HG03025 (cell line): ENCODE results near the gene SPATA25.
"Not testable (repeated sequence)": the region's sequence is repeated elsewhere in the genome, so short reads cannot be mapped to it uniquely, and the experiment has no call there.

Source experiments
- ATAC-seq: cut with Tn5 transposase; IDR thresholded peaks from one replicate; pipeline ENCODE4 v1.9.1; 2021; ENCODE audit warnings: mild to moderate bottlenecking, moderate library complexity; ENCODE audit not compliant: unreplicated experiment, low FRiP score

SPATA25 gene

GRCh38 chr20:45917790-45918141 lies 30.3 kb upstream of the SPATA25 start:
- ATAC-seq = no peak

- no peak for ATAC-seq
Observed at GRCh38 chr20:45913116-45913515, 25.7 kb upstream of the SPATA25 start.

GRCh38 chr20:45912344-45912682 lies 24.9 kb upstream of the SPATA25 start:
- no peak for ATAC-seq

DNA sequence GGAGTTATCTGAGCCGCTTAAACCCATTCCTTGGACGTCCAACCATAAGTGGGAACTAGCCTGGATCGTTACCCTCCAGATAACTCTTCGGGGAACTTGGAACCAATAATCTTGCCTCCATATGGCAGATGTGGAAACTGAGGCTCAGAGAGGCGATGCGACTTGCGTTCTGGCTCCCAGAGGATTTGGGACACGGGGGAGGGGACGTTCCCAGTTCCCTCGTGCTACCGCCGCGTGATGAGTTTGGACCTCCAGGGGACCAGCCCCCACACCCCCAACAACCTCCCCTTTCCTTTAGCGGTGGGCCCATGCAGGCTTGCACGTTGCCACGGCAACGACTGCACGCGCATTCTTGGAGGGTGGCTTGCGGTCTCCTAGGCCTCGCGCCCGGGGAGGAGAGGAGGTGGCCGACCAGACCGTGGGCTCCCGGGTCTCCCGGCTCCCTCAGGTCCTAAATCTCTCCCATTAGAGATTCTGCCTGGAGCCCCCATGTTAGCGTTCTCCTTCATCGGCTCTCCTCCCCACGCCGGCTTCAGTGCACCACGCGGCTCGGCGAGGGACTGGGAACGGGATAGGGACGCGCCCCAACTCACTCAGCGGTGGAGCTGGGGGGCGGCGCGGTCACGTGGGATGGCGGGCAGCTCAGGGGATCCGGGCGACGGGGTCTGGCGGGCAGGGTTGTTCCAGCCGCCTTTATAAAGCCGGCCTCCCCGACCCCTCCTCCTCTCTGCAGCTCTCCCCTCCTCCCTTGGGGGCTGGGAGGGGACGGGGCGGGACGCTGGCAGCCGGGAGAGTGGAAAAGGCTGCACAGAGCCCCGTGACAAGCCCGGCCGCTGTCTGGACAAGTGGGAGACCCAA lies 24.3 kb upstream of the SPATA25 start, which contains the start of gene PLTP:
PLTP (minus strand) TSS at position 670 of the 858 bp plus-strand sequence. CDS start 703 bp downstream, outside the sequence.
- ATAC-seq = no peak

DNA sequence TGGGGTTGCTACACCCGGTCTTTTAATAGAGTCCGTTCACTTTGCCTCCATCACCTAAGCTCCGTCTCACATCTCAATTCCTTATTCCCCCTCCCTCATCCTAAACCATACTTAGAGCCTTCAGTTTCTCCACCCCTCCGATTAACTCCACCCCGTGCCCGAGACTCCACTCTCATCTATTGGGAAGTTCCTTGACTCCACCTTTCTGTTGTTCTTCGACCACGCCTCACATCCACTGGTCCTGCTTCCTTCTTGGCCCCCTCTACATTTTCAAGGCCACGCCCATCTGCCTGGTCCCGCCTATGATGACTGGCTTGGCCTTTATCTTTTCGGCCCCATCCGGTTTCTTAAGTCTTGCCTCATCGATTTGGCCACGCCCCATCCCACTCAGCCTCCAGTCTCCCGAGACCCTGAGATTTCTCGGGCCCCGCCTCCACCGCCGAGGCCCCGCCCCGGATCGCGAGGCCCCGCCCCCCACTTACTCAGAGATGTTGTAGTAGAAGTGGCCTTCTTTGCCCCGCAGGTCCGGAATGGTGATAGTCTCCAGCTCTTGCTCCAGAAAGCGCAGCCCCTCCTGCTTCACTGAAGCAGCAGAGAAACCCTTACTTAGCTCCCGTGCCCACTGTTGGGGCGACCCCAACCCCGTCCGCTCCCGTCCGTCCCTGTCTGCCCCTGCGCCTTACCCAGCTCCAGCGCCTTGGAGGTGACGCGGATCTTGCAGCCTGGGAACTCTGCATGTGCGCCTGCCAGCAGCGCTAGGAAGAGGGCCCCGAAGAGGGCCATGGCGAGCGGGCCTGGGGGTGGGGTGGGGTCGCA lies 23.5 kb upstream of the SPATA25 start:
- peak; percentile 80 for ATAC-seq

DNA sequence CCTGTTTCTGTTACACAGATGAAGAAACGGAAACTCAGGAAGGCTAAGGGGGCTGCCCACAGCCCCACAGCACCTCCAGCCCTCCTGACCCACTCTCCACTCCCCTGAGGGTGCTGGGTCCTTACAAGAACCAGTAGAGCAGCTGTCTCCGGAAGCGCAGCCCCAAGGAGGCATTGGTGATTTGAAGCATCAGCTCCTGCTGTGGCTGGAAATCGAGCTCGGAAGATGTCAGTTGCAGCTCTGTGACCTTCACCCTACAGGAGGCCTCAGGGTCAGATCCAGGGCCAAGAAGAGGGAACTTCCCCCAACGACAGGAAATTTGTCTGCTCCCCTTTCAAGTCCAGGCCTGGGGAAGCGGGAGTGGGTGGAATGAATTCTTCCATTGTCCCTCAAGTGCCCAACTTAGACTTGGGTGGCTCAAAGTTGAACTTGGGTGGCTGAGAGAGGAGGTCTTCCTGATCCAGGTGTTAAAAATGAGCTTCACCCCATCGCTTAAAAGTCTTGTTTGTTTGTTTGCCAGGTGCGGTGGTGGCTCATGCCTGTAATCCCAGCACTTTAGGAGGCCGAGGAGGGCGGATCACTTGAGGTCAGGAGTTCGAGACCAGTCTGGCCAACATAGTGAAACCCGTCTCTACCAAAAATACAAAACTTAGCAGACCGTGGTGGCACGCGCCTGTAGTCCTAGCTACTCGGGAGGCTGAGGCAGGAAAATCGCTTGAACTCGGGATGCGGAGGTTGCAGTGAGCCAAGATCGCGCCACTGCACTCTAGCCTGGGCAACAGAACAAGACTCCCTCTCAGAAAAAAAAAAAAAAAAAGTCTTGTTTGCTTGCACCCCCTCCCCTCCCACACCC lies 22.6 kb upstream of the SPATA25 start:
- ATAC-seq = no peak

GRCh38 chr20:45909336-45909808 lies 21.9 kb upstream of the SPATA25 start:
- no peak for ATAC-seq

GRCh38 chr20:45908084-45908483 lies 20.7 kb upstream of the SPATA25 start:
- ATAC-seq = no peak

DNA sequence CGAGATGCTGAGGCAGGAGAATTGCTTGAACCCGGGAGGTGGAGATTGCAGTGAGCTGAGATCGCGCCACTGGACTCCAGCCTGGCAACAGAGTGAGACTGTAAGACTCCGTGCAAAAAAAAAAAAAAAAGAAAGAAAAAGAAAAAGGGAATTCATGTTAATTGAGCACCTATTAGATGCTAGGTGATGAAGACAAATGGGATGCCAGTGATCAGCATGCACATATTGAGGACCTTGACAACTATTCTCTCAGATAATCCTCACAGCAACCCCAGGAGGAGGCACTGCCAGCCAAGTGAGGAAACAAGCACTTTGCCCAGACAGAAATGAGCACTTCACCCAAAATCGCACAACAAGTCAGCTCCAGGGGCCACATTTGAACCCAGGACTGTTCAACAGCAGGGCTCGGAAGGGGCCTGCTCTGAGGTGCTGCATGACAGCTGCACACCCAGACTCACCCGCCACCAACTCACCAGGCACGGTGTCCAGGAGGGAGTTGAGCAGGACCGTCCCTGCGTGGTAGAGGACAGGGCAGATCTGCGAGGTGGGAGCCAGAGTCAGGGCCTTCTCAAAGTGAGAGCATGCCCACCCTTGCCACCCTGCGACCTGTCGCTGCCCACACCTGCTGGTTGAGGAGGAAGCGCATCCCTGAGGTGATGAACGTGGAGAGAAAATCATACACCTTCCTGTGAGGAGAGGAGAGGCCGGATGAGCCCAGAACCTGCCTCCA lies 20.0 kb upstream of the SPATA25 start:
- no peak for ATAC-seq

GRCh38 chr20:45905505-45906079 lies 18.2 kb upstream of the SPATA25 start:
- no peak for ATAC-seq

DNA sequence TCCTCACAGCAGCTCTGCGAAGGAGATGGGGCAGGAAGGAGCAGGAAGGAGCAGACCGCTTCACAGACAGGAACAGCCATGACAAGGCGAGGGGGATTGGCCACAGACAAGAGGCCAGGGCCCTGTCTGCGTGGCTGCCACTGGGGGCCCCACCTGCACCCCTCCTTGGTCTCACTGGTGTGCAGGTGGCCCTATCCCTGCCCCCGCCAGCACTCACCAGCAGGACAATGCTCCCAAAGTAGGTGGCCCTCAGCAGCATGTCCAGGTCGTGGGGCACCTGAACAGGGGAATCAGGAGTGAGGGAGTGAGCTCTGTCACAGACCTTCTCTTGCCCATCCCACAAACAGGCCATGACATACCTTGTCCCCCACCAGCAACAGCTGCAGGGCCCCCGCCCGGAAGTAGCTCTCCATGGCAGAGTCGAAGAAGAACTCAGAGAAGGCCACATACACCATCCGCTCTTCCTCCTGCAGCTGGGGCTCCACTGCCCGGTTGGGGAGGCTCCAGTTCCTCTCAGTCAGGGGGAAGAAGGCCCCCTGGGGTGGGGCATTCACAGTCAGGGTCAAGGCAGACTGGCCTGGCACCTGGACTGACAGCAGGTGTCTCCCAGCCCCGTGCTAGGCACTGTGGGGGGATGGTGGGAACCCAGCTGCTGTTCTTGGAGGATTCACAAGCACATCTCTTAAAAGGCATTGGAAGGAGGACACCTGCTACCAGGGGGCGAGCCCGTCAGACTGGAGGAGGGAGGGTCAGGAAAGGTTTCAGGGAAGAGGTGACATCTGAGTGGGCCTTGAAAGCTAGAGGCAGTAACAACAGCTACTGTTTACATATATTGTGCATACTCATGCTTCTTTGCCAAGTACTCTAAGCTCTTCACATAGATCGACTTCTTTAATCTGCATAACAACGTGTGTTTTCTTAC lies 17.4 kb upstream of the SPATA25 start:
- ATAC-seq = no peak

- no peak for ATAC-seq
Observed at GRCh38 chr20:45902199-45902701, 14.8 kb upstream of the SPATA25 start.

GRCh38 chr20:45901332-45901731 lies 13.9 kb upstream of the SPATA25 start:
- ATAC-seq = not testable (repeated sequence)

- ATAC-seq = no peak
Observed at GRCh38 chr20:45899046-45899835, 11.8 kb upstream of the SPATA25 start.

DNA sequence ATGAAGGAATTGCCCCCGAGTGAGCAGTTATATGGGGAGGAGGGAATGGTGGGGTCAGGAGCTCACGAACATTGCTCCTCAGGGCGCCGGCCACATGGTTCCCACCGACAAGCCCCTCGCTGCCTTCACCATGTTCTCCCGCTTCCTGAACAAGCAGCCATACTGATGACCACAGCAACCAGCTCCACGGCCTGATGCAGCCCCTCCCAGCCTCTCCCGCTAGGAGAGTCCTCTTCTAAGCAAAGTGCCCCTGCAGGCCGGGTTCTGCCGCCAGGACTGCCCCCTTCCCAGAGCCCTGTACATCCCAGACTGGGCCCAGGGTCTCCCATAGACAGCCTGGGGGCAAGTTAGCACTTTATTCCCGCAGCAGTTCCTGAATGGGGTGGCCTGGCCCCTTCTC lies 10.9 kb upstream of the SPATA25 start:
- ATAC-seq = no peak

GRCh38 chr20:45897692-45898091 lies 10.3 kb upstream of the SPATA25 start:
- no peak for ATAC-seq

DNA sequence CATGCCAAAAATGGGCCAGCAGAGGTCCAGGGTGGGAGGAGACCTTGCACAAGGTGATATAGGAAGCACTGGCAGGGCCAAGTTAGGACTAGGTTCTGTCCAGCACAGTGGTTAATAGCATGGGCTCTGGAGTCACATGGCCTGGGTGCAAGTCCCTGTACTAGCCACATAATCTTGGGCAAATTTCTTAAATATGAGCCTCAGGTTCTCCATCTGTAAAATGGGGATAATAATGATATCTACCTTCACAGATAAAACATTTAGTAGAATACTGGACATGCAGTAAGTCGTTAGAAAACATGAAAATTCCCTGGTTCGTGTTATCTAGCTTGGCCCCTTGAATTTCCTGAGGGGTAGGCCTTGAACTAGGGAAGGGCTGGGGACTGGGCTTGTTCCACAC lies 9.9 kb upstream of the SPATA25 start:
- no peak for ATAC-seq
